Erythroblast (primary cell): ENCODE results near the gene IL1RAPL1.

Experiments used
- GATA1 ChIP-seq: IDR thresholded peaks from 2 replicates; pipeline ENCODE4 v1.6.1; 2011; ENCODE audit warnings: low read depth, mild to moderate bottlenecking, control low read depth, low read length, moderate library complexity
- POLR2A ChIP-seq: IDR thresholded peaks from 2 replicates; pipeline ENCODE4 v1.6.1; 2011; ENCODE audit warnings: mild to moderate bottlenecking, low read length

DNA sequence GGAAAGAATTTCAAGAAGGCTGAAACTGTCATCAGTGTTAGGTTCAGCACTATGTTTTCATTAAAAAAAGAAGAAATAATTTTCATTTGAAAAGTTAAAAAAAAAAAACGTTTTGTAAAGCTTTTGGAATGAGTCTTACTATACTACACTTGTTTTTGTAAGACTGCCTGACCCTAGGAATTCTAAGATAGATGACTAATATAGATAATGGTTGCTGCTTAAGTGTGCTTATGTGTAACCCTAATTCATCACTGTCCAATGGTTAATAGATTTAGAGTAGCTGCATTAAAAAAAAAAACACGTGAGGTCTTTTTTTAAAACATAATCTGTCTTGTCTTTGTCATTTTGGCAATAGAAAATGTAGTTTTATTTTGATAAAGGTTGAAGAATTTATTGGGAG lies 323.2 kb downstream of the IL1RAPL1 start:
- no peak for TF ChIP-seq GATA1
- no peak for TF ChIP-seq POLR2A
